Caco-2 (cell line): Measurements from ENCODE around the gene IP6K3. TPM values are rescaled to one million over a fixed set of nuclear protein-coding genes. Genes with fewer than 3 reads are reported as not detected.

Experiments used
- BruUV-seq: library from RNA; stranded (reverse); fragments of 400-500 nt; replicated peaks from 2 replicates; lab custom pipeline; 2021; lab: Mats Ljungman, UMichigan
- CTCF ChIA-PET: fragments of 300-600 bp; sonication (Branson Sonifier 250); formaldehyde crosslinking; loops from one replicate; lab custom pipeline; 2022; ENCODE audit warnings: antibody characterized with exemption; lab: Charles Lee
- POLR2A ChIA-PET: fragments of 300-600 bp; sonication (Branson Sonifier 250); formaldehyde crosslinking; loops from one replicate; lab custom pipeline; 2022; ENCODE audit warnings: antibody characterized with exemption; lab: Charles Lee
- DNase-seq, 2 experiments: peaks; one replicate each; pipeline versions ENCODE4 v3.0.0 to v3.0.0-alpha.2; 2020 to 2022
- H3K27me3 ChIP-seq: replicated peaks from 2 replicates; pipeline ENCODE4 v1.6.0; 2011; ENCODE audit warnings: low read length; ENCODE audit not compliant: control insufficient read depth, insufficient read depth
- H3K36me3 ChIP-seq: 2 replicates; pipeline ENCODE4 v1.5.1; 2011; ENCODE audit warnings: low read length; ENCODE audit not compliant: control insufficient read depth, insufficient read depth
- H3K4me1 ChIP-seq: fragments of 250-450 bp; sonication (Bioruptor Pico); 2 replicates; pipeline ENCODE4 v1.5.1; 2020; ENCODE audit warnings: mild to moderate bottlenecking
- H3K4me3 ChIP-seq: 2 replicates; pipeline ENCODE4 v1.5.1; 2011; ENCODE audit warnings: low read depth, mild to moderate bottlenecking, control low read depth, low read length
- H3K9me3 ChIP-seq: fragments of 250-450 bp; sonication (Bioruptor Pico); 2 replicates; pipeline ENCODE4 v1.5.1; 2020; ENCODE audit warnings: mild to moderate bottlenecking, moderate library complexity
- H3K27ac Mint-ChIP-seq: one replicate; pipeline ENCODE4 v1.8.0; 2022; ENCODE audit warnings: mixed read lengths; ENCODE audit not compliant: unreplicated experiment
- H3K27me3 Mint-ChIP-seq: one replicate; pipeline ENCODE4 v1.8.0; 2022; ENCODE audit warnings: mixed read lengths; ENCODE audit not compliant: insufficient read depth, unreplicated experiment
- H3K36me3 Mint-ChIP-seq: one replicate; pipeline ENCODE4 v1.8.0; 2022; ENCODE audit warnings: mild to moderate bottlenecking, mixed read lengths; ENCODE audit not compliant: insufficient read depth, unreplicated experiment
- H3K4me1 Mint-ChIP-seq: one replicate; pipeline ENCODE4 v1.8.0; 2022; ENCODE audit warnings: low read depth, mixed read lengths; ENCODE audit not compliant: unreplicated experiment
- H3K4me3 Mint-ChIP-seq: one replicate; pipeline ENCODE4 v1.8.0; 2022; ENCODE audit warnings: mild to moderate bottlenecking, moderate library complexity, mixed read lengths; ENCODE audit not compliant: unreplicated experiment
- H3K9me3 Mint-ChIP-seq: one replicate; pipeline ENCODE4 v1.8.0; 2022; ENCODE audit warnings: mixed read lengths; ENCODE audit not compliant: unreplicated experiment
- intact Hi-C: fragments of 100-400 bp; cut with micrococcal nuclease; formaldehyde crosslinking; loops from one replicate; pipeline ENCODE4 v1.10.0; 2022; ENCODE audit not compliant: unreplicated experiment
- total RNA-seq: library from RNA; stranded (reverse); gene quantifications from 2 replicates; pipeline ENCODE4 v1.2.3, GENCODE V29; 2022
- TF ChIP-seq, protein P1 (sequence below), 2 experiments: fragments of 200-600 bp in 1 of 2; IDR thresholded peaks; 1 replicate in 1 of 2; 2 replicates in 1 of 2; pipeline versions ENCODE4 v1.5.1 to v1.8.0; 2011 to 2022; ENCODE audit warnings: antibody characterized with exemption in 1 of 2, control low read depth in 1 of 2, inconsistent platforms in 1 of 2, low read depth in 1 of 2, low read length in 1 of 2, mild to moderate bottlenecking in 1 of 2, moderate library complexity in 1 of 2; ENCODE audit not compliant: insufficient read depth in 1 of 2, severe bottlenecking in 1 of 2, unreplicated experiment in 1 of 2

IP6K3 gene
- total RNA-seq, 1 experiment from 2014 or later: 0.45 TPM

- H3K9me3 Mint-ChIP-seq: no peaks in the 10 kb centered on the region
- Histone ChIP-seq H3K27me3 (no peaks in the 10 kb centered on the region), H3K36me3 (no peaks in the 10 kb centered on the region), H3K4me1 (peaks cover 12% of the 10 kb centered on the region), H3K9me3 (no peaks in the 10 kb centered on the region), H3K4me3 (no peak overlapping the region)
- no peak for DNase-seq
- H3K4me1 Mint-ChIP-seq: peaks cover 7% of the 10 kb centered on the region
- H3K4me3 Mint-ChIP-seq: no peak overlapping the region
- no peak overlapping the region for H3K27ac Mint-ChIP-seq
- BruUV-seq: no TSS peak
- H3K27me3 Mint-ChIP-seq: peaks cover 3% of the 10 kb centered on the region
- intact Hi-C loops: no loop called here
- CTCF ChIA-PET: interaction anchor here (1.2 to 3.8 kb wide), 3 partner anchors 19 to 157 kb away, joined by 4 to 34 read pairs (median 23); partner anchors contain the start of gene UQCC2
- H3K36me3 Mint-ChIP-seq: no peaks in the 10 kb centered on the region
- TF ChIP-seq, protein P1, sequence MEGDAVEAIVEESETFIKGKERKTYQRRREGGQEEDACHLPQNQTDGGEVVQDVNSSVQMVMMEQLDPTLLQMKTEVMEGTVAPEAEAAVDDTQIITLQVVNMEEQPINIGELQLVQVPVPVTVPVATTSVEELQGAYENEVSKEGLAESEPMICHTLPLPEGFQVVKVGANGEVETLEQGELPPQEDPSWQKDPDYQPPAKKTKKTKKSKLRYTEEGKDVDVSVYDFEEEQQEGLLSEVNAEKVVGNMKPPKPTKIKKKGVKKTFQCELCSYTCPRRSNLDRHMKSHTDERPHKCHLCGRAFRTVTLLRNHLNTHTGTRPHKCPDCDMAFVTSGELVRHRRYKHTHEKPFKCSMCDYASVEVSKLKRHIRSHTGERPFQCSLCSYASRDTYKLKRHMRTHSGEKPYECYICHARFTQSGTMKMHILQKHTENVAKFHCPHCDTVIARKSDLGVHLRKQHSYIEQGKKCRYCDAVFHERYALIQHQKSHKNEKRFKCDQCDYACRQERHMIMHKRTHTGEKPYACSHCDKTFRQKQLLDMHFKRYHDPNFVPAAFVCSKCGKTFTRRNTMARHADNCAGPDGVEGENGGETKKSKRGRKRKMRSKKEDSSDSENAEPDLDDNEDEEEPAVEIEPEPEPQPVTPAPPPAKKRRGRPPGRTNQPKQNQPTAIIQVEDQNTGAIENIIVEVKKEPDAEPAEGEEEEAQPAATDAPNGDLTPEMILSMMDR (IDR thresholded peaks at IDR 0.05; ENCODE audit: insufficient read depth in 1 of 2, low read depth in 1 of 2, low read length in 1 of 2, severe bottlenecking in 1 of 2, unreplicated experiment in 1 of 2): no peak
- POLR2A ChIA-PET: interaction anchor here (0.6 to 0.9 kb wide), 2 partner anchors 32 to 105 kb away, joined by 3 to 8 read pairs; partner anchors contain the start of gene UQCC2
These were observed 3.9 kb downstream of the IP6K3 start for GRCh38 chr6:33742837-33743236.

- Mint-ChIP-seq H3K9me3 (no peaks in the 10 kb centered on the region), H3K4me1 (peaks cover 2% of the 10 kb centered on the region), H3K27me3 (no peaks in the 10 kb centered on the region), H3K4me3 (no peak overlapping the region), H3K27ac (no peak overlapping the region), H3K36me3 (no peaks in the 10 kb centered on the region)
- Histone ChIP-seq H3K9me3 (no peaks in the 10 kb centered on the region), H3K4me3 (no peak overlapping the region), H3K27me3 (no peaks in the 10 kb centered on the region), H3K36me3 (no peaks in the 10 kb centered on the region), H3K4me1 (peaks cover 12% of the 10 kb centered on the region)
- no TSS peak for BruUV-seq
- no peak for DNase-seq
- intact Hi-C loops: no loop called here
- CTCF ChIA-PET: interaction anchor here (0.6 to 3.8 kb wide), 2 partner anchors 31 to 191 kb away, joined by 3 to 23 read pairs; partner anchors contain the start of gene UQCC2
- POLR2A ChIA-PET: no interaction called here
- TF ChIP-seq, protein P1 (IDR thresholded peaks at IDR 0.05; ENCODE audit: insufficient read depth in 1 of 2, low read depth in 1 of 2, low read length in 1 of 2, severe bottlenecking in 1 of 2, unreplicated experiment in 1 of 2): no peak
These were observed 4.6 kb downstream of the IP6K3 start for GRCh38 chr6:33742092-33742491.

DNA sequence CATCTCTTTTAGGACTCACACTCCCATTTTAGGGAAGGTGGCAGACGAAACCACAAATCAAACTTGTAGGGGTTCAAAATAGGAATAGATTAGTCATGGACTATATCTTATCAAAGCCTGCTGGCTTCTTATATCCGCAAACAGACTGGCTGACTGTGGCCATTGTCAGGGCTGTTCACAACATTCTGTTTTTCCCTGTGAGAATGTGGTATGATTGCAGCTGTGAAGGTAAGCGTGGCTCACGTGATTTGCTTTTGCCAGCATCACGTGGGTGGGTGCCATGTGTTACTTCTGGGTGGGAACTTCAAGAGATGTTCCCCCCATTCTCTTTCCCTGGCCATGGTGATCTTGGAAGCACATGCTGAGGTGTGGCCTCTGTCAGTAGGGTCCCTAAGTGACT lies 5.9 kb downstream of the IP6K3 start:
- Mint-ChIP-seq H3K27ac (no peak overlapping the region), H3K36me3 (no peaks in the 10 kb centered on the region), H3K9me3 (no peaks in the 10 kb centered on the region), H3K4me3 (no peak overlapping the region), H3K27me3 (no peaks in the 10 kb centered on the region), H3K4me1 (no peaks in the 10 kb centered on the region)
- intact Hi-C loops: no loop called here
- Histone ChIP-seq H3K27me3 (no peaks in the 10 kb centered on the region), H3K4me3 (no peak overlapping the region), H3K9me3 (no peaks in the 10 kb centered on the region), H3K36me3 (no peaks in the 10 kb centered on the region), H3K4me1 (peaks cover 12% of the 10 kb centered on the region)
- DNase-seq: no peak
- TF ChIP-seq, protein P1 (IDR thresholded peaks at IDR 0.05; ENCODE audit: insufficient read depth in 1 of 2, low read depth in 1 of 2, low read length in 1 of 2, severe bottlenecking in 1 of 2, unreplicated experiment in 1 of 2): no peak
- CTCF ChIA-PET: no interaction called here
- POLR2A ChIA-PET: no interaction called here
- no TSS peak for BruUV-seq
